SW 1271 (cell line): ENCODE results near the gene SCYL1.
"Not testable (repeated sequence)": the region's sequence is repeated elsewhere in the genome, so short reads cannot be mapped to it uniquely, and the experiment has no call there.

Source experiments
- DNase-seq, 2 experiments: peaks; one replicate each; lab custom pipeline; 2025; lab: John Stamatoyannopoulos, UW

SCYL1 gene

GRCh38 chr11:65554842-65555430 lies 30.1 kb downstream of the SCYL1 start:
- no peak for DNase-seq

GRCh38 chr11:65555693-65556231 lies 30.9 kb downstream of the SCYL1 start:
- peak; percentile 75 to 92 for DNase-seq

GRCh38 chr11:65556470-65557279 lies 31.8 kb downstream of the SCYL1 start:
- peak in 1 of 2 experiments; percentile 18 for DNase-seq

DNA sequence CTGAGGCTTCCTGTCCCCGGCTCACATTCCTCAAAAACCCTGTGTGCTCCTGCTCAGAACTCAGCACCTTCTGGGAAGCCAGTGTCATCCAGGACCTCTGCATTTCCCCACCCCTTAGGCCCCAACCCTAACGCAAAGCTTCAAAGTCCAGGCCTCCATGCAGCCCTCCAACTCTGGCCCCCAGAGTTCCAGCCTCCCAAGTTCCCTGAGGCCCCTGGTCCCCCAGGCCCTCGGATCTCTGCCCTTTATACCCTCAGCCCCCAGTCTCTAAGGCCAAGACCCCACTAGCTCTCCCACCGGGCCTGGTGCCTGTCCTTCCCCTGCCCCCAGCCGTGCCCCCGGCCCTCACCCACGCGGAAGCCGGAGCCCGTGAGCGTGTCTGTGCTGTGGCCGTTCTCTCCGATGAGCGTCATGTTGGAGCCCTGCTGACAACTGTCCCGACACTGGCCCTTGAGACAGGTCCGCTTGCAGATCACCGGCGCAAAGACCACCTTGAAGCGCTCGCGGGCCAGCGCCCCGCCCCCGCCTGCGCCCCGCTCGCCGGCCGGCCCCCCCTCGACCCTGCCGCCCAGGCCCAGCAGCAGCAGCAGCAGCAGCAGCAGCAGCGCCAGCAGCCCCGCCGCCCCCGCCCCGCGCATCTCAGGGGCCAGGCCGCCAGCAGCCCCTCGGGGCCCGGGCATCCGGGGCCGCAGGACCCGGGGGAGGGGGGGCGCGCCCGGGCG lies 32.6 kb downstream of the SCYL1 start:
- DNase-seq = no peak

DNA sequence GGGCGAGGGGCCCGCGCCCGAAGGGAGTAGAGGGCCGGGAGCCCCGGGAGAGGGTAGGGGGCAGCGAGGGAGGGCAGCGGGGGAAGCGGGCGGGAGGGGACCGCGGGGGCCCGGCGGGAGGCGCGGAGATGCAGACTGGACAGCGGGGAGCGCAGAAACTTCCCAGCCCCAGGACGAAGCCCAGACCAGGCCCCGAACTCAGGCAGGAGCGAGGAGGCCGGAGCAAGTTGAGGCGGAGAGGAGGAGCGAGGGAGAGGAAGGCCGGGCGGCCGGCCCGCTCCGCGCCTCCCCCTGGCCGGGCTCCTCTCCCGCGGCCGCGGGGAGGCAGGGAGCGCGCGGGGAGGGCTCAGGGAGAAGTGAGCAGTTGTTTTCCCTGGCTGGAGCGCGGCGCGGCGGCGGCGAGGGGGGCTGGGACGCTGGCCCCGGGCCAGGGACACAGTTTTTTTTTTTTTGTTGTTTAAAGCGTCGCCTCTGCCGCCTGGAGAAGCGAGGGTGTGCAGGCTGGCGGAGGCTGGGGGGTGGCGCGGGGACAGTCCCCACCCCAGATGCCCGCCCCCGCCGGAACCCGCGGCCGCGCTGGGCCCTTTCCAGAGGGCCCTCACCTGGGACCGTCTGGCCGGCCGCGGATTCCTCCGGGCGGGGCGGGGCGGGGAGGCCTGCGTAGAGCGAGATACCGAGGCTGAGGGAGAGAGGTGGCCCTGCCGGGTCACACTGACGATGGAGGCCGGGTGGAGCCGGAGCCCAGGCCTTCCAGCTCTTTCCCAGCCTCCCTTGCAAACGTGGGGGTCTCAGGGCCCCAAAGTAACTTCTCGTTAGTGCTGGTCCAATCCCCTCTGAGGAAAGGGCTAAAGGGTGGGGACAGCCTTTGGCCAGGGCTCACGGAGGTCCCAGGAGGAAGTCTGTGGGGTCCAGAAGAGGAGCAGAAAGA lies 33.4 kb downstream of the SCYL1 start, which contains the start of gene LTBP3:
Gene LTBP3, minus strand, starts transcription at position 358 of the 928 bp plus-strand sequence. CDS start 400 bp downstream, outside the sequence.
- no peak for DNase-seq

- DNase-seq = no peak
These were observed 34.1 kb downstream of the SCYL1 start for GRCh38 chr11:65558930-65559509.

- no peak for DNase-seq
These were observed 34.7 kb downstream of the SCYL1 start for GRCh38 chr11:65559535-65559934.

- DNase-seq = peak; percentile 56 to 83
These were observed 35.2 kb downstream of the SCYL1 start for GRCh38 chr11:65559951-65560537.

- DNase-seq = peak in 1 of 2 experiments; percentile 73
These were observed 35.9 kb downstream of the SCYL1 start for GRCh38 chr11:65560555-65561418.

GRCh38 chr11:65562020-65562419 lies 37.1 kb downstream of the SCYL1 start:
- no peak for DNase-seq

DNA sequence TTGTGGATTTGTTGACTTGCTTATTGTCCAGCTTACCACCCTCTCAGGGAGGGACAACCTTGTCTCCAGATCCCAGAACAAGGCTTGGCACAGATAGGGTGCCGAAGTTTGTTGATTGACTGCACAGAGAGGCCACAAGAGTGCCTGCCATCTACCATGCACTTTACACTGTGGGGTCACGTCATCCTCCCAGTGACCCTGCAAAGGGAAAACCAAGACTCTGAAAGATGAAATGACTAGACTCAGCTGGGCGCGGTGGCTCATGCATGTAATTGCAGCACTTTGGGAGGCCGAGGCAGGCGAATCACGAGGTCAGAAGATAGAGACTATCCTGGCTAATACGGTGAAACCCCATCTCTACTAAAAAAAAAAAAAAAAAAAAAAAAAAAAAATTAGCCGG lies 37.9 kb downstream of the SCYL1 start:
- DNase-seq = no peak

- DNase-seq = no peak
These were observed 38.7 kb downstream of the SCYL1 start for GRCh38 chr11:65563601-65564000.

DNA sequence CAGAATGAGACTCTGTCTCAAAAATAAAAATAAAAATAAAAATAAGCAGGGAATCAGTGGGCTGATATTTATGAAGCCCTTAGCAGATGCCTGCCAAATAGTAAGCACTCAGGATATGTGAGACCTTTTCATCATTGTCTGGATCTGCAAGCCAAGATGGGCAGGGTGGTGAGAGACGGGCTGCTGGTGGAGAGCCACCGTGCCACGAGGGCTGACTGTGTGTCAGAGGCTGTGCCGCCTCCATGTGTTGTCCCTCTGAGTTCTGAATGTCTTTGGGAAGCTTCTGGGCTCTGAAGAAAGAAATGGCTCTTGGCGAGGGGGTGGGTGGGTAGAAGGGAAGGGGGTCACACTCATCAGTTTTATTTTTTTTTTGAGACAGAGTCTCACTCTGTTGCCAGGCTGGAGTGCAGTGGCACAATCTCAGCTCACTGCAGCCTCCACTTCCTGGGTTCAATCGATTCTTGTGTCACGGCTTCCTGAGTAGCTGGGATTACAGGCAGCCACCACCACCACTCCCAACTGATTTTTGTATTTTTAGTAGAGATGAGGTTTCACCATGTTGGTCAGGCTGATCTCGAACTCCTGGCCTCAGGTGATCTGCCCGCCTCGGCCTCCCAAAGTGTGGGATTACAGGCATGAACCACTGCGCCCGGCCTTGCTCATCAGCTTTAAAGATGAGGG lies 40.1 kb downstream of the SCYL1 start:
- DNase-seq = not testable (repeated sequence)

DNA sequence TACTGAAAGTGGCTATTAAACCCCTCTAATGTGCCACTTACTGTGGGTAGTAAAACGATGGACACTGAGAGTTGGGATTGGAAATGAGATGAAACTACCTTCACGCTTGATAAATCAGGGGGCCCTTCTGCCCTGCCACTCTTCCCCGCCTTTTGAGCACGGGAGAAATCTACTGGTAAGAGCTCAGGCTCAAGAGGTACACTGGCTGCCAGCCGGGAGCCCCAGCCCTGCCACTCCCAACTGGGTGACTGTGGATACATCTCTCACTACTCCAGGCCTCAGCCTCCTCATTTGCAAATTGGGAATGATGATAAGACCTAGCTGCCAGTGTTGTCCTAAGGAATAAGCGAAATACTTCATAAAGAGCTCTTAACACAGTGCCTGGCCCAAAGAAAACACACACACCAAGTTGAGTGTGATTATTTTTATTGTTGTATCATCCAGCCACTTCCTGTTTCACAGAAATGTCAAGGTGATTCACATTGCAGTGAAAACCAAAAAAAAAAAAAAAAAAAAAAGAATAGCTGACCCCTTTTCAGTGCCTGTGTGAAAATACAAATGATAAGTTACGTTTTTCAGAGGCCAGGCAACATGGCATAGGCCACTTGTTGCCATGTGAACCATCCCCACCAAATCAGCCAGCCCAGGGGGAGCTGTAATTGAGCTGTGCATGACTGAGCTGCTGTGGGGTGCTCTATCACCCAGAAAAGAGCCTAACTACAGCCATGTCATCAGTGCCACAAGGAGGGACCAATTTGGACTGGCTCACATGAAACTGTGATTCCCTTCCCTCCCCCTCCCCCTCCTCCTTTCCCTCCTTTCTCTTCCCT lies 41.0 kb downstream of the SCYL1 start:
- no peak for DNase-seq

- no peak for DNase-seq
These were observed 44.5 kb downstream of the SCYL1 start for GRCh38 chr11:65569164-65569972.

- DNase-seq = peak; percentile 97
These were observed 45.4 kb downstream of the SCYL1 start, which contains the start of gene ZNRD2 for GRCh38 chr11:65569973-65570918. Gene ZNRD2 (plus strand): TSS chr11:65570477. CDS start chr11:65570492, 15 bp downstream.
